OCI-LY7 (cell line): ENCODE data around the gene SH2B2.

ENCODE experiments used
- CTCF ChIP-seq: fragments of 200-600 bp; sonication (generic); conservative IDR thresholded peaks from 2 replicates; pipeline ENCODE4 v1.5.1; 2014; ENCODE audit warnings: mild to moderate bottlenecking, antibody characterized with exemption, low read length, moderate library complexity, mixed read lengths
- EZH2phosphoT487 ChIP-seq: fragments of 200-600 bp; sonication (generic); IDR thresholded peaks from 2 replicates; pipeline ENCODE4 v1.6.1; 2018; ENCODE audit warnings: low read depth, borderline replicate concordance, mild to moderate bottlenecking, mixed run types, antibody characterized with exemption, low read length, moderate library complexity, mixed read lengths

DNA sequence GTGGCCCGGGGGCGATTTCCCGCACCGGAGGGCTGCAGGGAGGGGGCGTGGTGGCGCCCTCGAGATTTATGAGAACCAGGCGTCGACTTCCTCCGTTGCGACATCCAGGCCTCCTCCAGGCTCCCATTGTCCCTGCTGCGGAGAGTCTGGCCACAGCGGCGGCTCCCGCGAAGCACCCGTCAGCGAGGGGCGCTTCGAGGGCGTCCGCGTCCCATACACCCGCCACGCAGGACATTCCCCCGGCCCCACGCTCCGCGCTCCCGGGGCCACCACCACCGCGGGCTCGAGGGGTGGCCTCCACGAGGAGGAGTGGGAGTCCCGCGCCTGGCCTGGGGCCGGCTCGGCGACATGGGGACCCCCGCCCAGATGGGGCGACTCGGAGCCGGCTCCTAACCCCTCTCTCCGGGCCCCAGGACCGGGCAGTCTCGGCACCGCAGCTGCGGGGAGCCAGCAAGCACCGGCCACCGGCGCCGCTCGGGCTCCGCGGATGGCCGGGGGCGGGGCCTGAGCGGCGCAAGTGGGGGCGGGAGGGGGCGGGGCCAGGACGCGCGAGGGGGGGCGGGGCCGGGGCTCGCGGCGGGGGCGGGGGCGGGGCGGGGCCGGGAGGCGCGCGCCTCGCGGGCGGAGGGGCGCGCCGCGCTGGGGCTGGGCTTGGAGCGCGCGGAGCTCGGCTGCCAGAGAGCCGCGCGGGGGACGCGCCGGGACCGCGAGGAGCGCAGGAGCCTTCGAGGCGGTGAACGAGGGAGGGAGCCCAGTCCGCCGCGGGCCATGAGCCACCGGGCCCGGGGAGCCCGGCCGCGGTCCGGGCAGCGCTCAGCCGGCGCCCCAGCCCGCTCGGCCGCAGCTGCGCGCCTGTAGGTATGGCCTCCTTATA is at the start of gene SH2B2:
- peak; percentile 26; the same call in 1 of the 2 replicates for TF ChIP-seq CTCF
- TF ChIP-seq EZH2phosphoT487: no peak
